HG03558 (cell line): ENCODE data around the gene ZNF385B.

Experiments
- ATAC-seq: cut with Tn5 transposase; IDR thresholded peaks from one replicate; pipeline ENCODE4 v1.9.1; 2021; ENCODE audit warnings: moderate number of reproducible peaks; ENCODE audit not compliant: unreplicated experiment; ENCODE audit errors: extremely low read depth

The ZNF385B gene

GRCh38 chr2:179429060-179429471 is 432.3 kb downstream of the ZNF385B start:
- ATAC-seq: no peak

DNA sequence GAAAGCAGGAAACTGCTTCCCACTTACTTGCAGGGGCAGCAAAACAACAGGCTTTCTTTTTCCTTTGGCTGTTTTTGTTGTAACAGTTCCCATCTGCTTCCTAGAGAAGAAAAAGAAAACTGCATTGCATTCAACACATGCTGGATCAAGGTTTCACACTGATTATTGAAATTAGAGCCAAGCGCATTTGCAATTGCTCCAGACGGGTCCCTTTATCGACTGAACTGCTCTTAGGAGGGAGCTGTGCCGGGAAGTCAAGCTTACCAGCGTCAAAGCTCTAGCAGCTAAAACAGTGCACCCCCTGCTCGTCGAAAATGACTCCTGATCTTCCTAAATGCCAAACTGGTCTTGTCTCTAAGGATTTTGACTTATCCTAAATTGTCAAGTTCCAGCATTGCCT is 432.8 kb downstream of the ZNF385B start:
- ATAC-seq: no peak

DNA sequence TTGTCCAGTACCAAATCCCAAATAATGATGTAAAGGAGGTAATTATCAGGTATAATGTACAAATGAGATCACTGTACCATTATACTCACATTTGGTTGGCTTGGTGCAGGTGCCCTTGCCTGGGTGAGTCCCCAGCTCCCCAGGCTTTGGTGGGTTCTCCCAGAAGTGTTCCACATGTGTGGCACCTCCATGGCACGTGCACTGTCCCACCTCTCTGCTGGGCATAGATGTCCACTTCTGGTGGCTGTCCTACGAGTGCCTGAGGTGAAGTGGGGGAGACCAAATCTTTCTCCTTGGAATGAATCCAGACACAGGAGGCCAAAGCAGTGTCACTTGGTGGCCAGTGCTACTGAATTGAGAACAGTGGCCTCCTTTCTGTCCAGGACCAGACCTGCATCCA is 434.3 kb downstream of the ZNF385B start:
- no peak for ATAC-seq

- no peak for ATAC-seq
These were observed 436.8 kb downstream of the ZNF385B start for GRCh38 chr2:179424571-179424970.

DNA sequence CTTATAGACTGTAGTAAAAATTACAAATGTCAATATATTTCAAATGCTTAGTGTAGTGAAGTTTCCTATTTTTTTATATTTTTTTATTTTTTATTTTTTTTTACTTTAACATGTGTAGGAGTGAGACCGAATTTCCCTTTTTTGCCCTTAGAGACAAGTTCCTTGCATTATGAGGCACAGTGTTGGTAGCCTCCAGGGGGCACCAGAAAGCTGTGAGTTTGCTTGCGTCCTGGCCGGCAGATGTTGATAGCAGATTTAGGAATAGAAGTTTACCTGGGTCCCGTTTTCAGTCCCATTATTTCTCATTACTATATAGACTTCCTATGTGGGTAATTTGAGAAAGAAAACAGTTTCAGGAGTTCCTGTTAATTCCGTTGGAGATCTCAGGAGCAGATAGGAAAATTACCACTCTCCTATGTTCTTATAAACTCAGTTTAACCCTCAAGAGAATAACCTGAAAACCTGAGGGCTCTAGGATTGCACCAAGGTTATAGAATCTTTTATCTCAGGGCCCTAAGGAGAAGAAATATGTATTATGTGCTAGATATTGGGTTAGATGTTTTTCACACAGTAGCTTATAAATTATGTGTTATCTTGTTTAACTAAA is 439.3 kb downstream of the ZNF385B start:
- ATAC-seq: no peak

DNA sequence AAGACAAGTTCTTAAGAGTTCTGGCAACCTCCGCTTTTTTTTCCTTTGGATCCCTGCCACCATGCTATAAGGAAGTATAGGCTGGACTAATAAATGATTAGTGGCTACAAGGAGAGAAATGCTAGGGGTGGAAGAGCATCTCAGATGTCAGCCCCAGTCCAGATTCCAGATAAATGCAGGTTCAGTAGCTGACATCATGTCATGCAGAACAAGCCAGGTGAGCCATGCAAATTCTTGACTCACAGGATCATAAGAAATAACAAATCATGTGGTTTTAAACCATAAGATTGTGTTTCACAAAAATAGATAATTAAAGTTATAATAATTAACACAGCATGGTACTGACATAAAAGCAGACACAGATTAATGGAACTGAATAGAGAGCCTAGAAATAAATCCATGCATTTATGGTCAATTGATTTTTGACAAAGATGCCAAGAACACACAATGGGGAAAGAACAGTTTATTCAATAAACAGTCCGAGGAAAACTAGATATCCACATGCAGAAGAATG is 443.9 kb downstream of the ZNF385B start:
- ATAC-seq: no peak

GRCh38 chr2:179412112-179412511 is 449.3 kb downstream of the ZNF385B start:
- no peak for ATAC-seq

DNA sequence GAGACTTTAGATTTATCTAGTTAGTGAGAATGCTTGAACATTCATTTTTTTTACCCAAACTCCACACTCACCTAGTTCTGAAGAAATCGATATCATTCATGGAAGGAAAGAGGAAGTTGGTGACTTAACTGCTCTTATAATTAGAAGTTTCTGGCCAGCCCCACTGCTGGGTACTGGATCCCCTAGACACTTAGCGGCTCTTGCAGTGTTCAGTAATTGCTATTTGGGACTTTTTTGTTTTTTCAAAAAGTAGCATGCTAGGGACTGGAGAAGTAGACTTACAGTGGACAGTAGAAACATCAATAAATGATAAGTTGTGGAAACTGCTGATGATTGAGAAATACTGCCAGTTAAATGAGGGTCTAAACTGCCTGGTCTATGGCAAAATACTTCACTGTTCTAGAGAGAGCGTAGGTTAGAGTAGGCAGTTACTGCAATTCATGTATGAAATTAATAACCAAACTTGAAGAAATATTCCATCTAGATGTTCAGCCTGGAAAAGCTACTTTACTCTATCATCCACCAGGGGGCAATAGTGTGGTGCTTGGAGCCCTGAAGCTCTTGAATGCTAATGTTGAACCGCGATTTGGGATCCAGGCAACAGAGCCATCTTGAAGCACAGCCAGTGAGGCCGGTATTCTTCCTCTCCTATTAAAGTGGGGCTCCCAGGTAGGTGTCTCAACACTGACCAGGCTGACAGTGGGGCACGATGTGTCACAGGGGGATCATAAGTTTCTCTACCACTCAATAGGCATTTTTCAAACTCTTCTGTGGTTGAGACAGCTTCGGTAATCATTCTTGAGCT is 450.7 kb downstream of the ZNF385B start:
- ATAC-seq: no peak

DNA sequence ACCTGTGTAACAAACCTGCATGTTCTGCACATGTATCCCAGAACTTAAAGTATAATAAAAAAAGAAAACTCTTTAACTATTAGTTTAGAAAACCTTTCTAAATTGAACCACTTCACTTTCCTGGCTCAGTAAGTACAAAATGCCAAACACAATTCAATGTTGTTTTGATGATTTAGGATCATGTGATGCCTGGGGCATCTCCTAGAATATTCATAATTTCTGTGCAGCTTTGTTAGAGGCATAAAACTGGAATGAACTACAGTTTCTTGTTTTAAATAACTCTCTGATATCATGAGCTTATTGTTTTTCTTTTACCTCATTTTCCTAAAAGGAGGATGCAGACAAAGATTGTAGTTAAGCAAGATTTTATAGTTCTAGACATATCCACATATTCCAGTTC is 457.8 kb downstream of the ZNF385B start:
- ATAC-seq: no peak

DNA sequence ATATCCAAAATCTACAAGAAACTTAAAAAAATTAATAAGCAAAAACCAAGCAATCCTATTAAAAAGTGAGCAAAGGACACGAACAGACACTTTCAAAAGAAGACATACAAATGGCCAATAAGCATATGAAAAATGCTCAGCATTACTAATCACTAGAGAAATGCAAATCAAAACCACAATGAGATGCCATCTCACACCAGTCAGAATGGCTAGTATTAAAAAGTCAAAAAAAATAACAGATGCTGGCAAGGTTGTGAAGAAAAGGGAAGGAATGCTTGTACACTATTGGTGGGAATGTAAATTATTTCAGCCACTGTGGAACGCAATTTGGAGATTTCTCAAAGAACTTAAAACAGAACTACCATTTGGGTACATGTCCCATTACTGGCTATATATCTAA is 467.9 kb downstream of the ZNF385B start:
- ATAC-seq: no peak
